Uterus (tissue), 4 donors: ENCODE data around the gene HNRNPAB. TPM values are rescaled to one million over a fixed set of nuclear protein-coding genes. Genes with fewer than 3 reads are reported as not detected.
A peak's percentile ranks its signal among the peaks of the same experiment; 100 is the strongest.

Experiments
- DNase-seq, 2 donors: peaks; one replicate each; pipeline ENCODE4 v3.0.0-alpha.2; 2019 to 2020
- H3K27ac ChIP-seq, 2 donors: fragments of 200-600 bp; sonication (generic); 1 replicate in 1 of 2; 2 replicates in 1 of 2; pipeline ENCODE4 v1.5.1; 2016 to 2018
- H3K27me3 ChIP-seq, 2 donors: fragments of 200-600 bp; sonication (generic); one replicate each; pipeline ENCODE4 v1.5.1; 2018 to 2019; ENCODE audit warnings: control low read depth in 1 of 2
- H3K36me3 ChIP-seq, 2 donors: fragments of 200-600 bp; sonication (generic); one replicate each; pipeline ENCODE4 v1.5.1; 2019; ENCODE audit warnings: control low read depth in 1 of 2
- H3K4me1 ChIP-seq, 2 donors: fragments of 200-600 bp; sonication (generic); one replicate each; pipeline ENCODE4 v1.5.1; 2018 to 2019; ENCODE audit warnings: control low read depth in 1 of 2
- H3K4me3 ChIP-seq, 2 donors: fragments of 200-600 bp; sonication (generic); 1 replicate in 1 of 2; 2 replicates in 1 of 2; pipeline ENCODE4 v1.5.1; 2018 to 2019; ENCODE audit warnings: mild to moderate bottlenecking in 1 of 2
- H3K9me3 ChIP-seq, 2 donors: fragments of 200-600 bp; sonication (generic); one replicate each; pipeline ENCODE4 v1.5.1; 2019; ENCODE audit warnings: control low read depth in 1 of 2
- CTCF ChIP-seq, 4 experiments: fragments of 200-600 bp in 2 of 4; fragments of 450-650 bp in 2 of 4; sonication (generic) in 2 of 4; IDR thresholded peaks; one replicate each; pipeline ENCODE4 v1.5.1; 2016 to 2019; ENCODE audit warnings: antibody characterized with exemption in 4 of 4, mild to moderate bottlenecking in 2 of 4, moderate library complexity in 1 of 4
- POLR2A ChIP-seq, 2 donors: fragments of 450-650 bp; IDR thresholded peaks; one replicate each; pipeline ENCODE4 v1.6.1; 2016; ENCODE audit warnings: antibody characterized with exemption in 2 of 2, mild to moderate bottlenecking in 1 of 2, moderate library complexity in 1 of 2
- intact Hi-C: fragments of 100-400 bp; cut with DNase I; formaldehyde crosslinking; loops from one replicate; pipeline ENCODE4 v1.15.1; 2023; ENCODE audit warnings: low total_unique reads
- total RNA-seq, 4 donors: library from RNA; depleted of rRNA in 3 of 4; stranded (reverse); fragments of >200 nt in 3 of 4; gene quantifications; one replicate each; pipeline versions ENCODE4 v1.1.0 to v1.2.4, GENCODE V29; 2014 to 2023
- donor health status: DM: yes; HTN: yes; CAD: no.

HNRNPAB gene
- total RNA-seq, 4 donors from 2014 or later: 45.1 to 112 (median 73.4) TPM

- DNase-seq: no peak
- TF ChIP-seq CTCF (IDR thresholded peaks at IDR 0.05) (no peak), POLR2A (IDR thresholded peaks at IDR 0.05) (no peak)
- H3K27me3 ChIP-seq: no peaks in the 10 kb centered on the region
- H3K4me1 ChIP-seq: peaks cover 6 to 9% of the 10 kb centered on the region in 2 donors
- no peaks in the 10 kb centered on the region for H3K9me3 ChIP-seq
- no peak overlapping the region for H3K27ac ChIP-seq
- H3K36me3 ChIP-seq: no peaks in the 10 kb centered on the region
- intact Hi-C loops: no loop called here
- H3K4me3 ChIP-seq: no peak overlapping the region
These were observed 3.0 kb upstream of the HNRNPAB start for GRCh38 chr5:178201221-178201926.

DNA sequence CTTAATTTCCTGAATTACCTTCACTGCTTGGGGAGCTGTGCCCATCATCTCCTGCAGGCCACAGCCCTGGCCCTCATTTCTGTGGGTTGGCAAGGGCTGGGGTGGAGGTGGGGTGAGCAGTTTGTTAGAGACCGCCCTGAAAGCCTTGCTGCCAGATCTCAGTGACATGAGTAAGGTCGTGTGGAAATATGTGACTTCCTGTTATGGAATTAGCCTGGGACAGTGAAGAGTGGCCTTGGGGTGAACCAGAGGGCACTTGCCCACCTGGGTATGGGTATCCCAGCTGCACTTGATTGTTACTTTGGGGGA lies 2.5 kb upstream of the HNRNPAB start:
- Histone ChIP-seq H3K27ac (no peak overlapping the region), H3K9me3 (no peaks in the 10 kb centered on the region), H3K4me3 (no peak overlapping the region), H3K36me3 (no peaks in the 10 kb centered on the region), H3K4me1 (peaks cover 6 to 12% of the 10 kb centered on the region in 2 donors), H3K27me3 (no peaks in the 10 kb centered on the region)
- TF ChIP-seq POLR2A (IDR thresholded peaks at IDR 0.05) (no peak), CTCF (IDR thresholded peaks at IDR 0.05) (no peak)
- intact Hi-C loops: no loop called here
- DNase-seq: no peak

DNA sequence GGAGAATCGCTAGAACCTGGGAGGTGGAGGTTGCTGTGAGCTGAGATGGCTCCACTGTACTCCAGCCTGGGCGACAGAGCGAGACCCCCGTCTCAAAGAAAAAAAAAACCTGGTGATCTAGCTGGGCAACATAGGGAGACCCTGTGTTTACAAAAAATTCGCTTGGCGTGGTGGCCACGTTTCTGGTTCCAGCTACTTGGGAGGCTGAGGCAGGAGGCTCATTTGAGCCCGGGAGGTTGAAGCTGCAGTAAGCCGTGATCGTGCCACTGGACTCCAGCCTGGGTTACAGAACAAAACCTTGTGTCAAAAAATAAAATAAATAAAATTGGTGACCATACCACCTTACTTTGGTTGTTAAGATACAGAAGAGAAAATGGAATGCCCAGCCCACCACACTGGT lies 1.8 kb upstream of the HNRNPAB start:
- no peak overlapping the region for H3K4me3 ChIP-seq
- no peaks in the 10 kb centered on the region for H3K9me3 ChIP-seq
- TF ChIP-seq CTCF (IDR thresholded peaks at IDR 0.05): no peak
- TF ChIP-seq POLR2A (IDR thresholded peaks at IDR 0.05): no peak
- H3K4me1 ChIP-seq: peaks cover 6 to 12% of the 10 kb centered on the region in 2 donors
- H3K27me3 ChIP-seq: no peaks in the 10 kb centered on the region
- DNase-seq: no peak
- H3K36me3 ChIP-seq: no peaks in the 10 kb centered on the region
- intact Hi-C loops: no loop called here
- no peak overlapping the region for H3K27ac ChIP-seq

DNA sequence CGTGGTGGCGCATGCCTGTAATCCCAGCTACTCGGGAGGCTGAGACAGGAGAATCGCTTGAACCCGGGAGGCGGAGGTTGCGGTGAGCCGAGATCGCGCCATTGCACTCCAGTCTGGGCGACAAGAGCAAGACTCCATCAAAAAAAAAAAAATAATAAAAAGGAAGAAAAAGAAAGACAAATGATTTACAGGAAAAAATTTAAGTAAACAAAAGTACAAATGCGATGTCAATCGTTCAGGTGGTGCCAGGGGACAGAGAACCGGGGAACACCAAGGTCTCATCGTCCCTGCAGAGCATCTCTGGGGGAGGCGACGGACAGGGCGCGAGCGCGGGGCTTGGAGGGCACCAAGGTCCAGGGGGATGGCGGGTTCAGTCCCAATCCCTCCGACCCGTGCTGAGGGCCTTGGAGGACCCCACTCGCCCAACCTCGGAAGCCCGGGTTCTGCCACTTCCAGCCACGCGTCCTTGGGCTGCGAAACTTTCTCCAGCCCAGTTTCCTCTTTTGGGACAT lies 607 bp upstream of the HNRNPAB start:
- intact Hi-C loops: no loop called here
- TF ChIP-seq POLR2A (IDR thresholded peaks at IDR 0.05) (no peak), CTCF (IDR thresholded peaks at IDR 0.05) (no peak)
- peaks cover 6 to 12% of the 10 kb centered on the region in 2 donors for H3K4me1 ChIP-seq
- H3K36me3 ChIP-seq: no peaks in the 10 kb centered on the region
- no peaks in the 10 kb centered on the region for H3K9me3 ChIP-seq
- no peak for DNase-seq
- H3K27ac ChIP-seq: peak overlapping the region in 1 of 2 donors; percentile 97
- H3K27me3 ChIP-seq: no peaks in the 10 kb centered on the region
- H3K4me3 ChIP-seq: peak overlapping the region; percentile 52 to 100

GRCh38 chr5:178204935-178205748 lies 809 bp downstream of the HNRNPAB start:
- peak; percentile 62 to 75 for DNase-seq
- intact Hi-C loops: no loop called here
- Histone ChIP-seq H3K27ac (peak overlapping the region; percentile 67 to 97), H3K36me3 (no peaks in the 10 kb centered on the region), H3K27me3 (no peaks in the 10 kb centered on the region), H3K9me3 (no peaks in the 10 kb centered on the region), H3K4me3 (peak overlapping the region; percentile 52 to 100), H3K4me1 (peaks cover 6 to 12% of the 10 kb centered on the region in 2 donors)
- TF ChIP-seq POLR2A (IDR thresholded peaks at IDR 0.05) (peak; percentile 15 to 51), CTCF (IDR thresholded peaks at IDR 0.05) (peak in 1 of 4 experiments; percentile 8)
